CD4-positive, alpha-beta T cell treated with Interleukin-21 for 1 hour (primary cell): Measurements from ENCODE around the gene TMEM167A.
A peak's percentile ranks its signal among the peaks of the same experiment; 100 is the strongest.

Experiments
- DNase-seq: peaks from one replicate; pipeline ENCODE4 v3.0.0-alpha.2; 2020

Gene TMEM167A, protein sequence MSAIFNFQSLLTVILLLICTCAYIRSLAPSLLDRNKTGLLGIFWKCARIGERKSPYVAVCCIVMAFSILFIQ

DNA sequence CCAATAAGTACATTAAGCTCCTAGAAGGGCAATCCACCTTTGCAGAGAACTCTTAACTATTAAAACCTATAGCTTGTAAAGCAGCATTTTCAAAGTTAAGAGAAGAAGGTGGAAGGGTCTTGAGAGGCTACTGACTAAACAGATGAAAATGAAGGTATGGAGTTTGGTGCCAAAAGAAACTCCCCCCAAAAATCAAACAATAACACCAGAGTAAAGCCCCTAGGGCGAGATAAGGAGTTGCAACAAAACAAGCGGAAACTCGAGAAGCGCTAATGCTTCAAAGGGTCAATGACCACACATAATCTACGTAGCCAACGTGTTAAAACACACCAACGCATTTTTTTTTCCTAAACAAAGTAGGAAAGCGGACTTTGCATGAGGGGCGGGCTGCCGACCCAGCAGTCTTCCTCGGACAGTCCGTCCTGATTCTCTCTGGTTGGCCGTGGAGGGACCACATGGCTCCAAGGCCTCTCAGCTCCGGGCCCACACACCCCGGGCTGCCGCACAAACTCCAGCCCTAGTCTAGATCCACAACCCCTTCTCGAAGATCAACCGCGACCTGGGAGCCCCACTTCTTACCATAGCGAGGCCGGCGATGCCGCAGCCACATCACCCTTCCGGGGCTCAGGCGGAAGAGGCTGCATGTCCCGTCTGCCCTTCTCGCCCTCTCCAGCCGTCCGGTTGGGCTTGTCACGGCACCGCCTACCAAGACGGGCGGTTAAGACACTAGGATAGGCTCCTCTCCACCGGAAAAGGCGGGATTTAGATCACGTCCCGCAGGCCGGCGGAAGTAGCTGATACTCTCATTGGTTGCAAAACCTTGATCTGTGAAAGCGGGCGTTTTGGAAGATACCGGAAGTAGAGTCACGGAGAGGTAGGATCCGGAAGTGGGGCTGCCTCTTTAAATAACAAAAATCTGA, at the start of gene TMEM167A, which contains the start of gene XRCC4:
Gene TMEM167A, minus strand, starts transcription at position 653 of the 920 bp plus-strand sequence. Its CDS starts 71 bp downstream, at position 582.
Gene XRCC4, plus strand, starts transcription at position 806 of the 920 bp plus-strand sequence. CDS start 27,373 bp downstream, outside the sequence.
- DNase-seq = peak; percentile 96

DNA sequence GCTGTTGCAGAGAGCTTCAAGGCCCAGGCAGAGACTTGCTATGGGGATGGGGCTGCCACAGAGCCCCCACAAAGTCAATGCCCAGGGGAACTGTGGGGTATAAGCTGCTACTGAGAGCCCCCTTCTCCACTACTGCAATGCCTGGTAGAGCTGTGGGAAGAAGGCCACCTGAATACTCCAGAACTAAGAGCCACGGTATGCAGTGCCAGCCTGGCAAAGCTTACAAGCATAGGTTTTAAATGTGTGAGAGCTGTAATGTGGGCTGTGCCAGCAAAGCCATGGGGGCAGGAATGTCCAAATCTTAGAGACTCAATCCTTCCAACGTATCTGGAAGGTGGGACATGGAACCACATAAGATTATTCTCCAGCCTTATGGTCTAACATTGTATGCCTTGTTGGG, 49.3 kb upstream of the TMEM167A start:
- no peak for DNase-seq

DNA sequence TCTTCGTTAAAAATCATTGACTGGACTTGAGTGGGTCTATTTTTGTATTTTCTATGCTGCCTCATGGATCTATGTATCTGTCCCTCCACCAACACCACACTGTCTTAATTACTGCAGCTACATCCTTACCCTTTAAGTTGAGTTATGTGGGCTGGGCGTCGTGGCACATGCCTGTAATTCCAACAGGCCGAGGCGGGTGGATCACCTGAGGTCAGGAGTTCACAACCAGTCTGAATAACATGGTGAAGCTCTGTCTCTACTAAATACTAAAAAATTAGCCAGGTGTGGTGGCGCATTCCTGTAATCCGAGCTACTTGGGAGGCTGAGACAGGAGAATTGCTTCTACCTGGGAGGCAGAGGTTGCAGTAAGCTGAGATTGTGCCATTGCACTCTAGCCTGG, 48.4 kb upstream of the TMEM167A start:
- no peak for DNase-seq

DNA sequence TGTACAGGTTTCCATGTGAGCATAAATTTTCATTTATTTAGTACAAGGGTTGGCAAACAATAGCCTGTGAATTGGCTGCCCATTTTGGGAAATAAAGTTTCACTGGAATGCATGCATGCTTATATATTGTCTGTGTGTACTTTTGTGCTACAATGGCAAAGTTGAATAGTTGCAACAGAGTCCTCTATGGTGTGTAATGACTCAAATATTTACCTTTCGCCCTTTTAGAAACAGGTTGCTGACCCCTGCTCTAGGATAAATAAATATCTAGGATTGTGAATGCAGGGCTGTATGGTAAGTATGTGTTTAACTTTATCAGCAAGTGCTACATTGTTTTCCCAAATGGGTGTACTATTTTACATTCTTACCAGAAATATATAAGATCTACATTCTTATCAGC, 47.4 kb upstream of the TMEM167A start:
- DNase-seq = no peak

DNA sequence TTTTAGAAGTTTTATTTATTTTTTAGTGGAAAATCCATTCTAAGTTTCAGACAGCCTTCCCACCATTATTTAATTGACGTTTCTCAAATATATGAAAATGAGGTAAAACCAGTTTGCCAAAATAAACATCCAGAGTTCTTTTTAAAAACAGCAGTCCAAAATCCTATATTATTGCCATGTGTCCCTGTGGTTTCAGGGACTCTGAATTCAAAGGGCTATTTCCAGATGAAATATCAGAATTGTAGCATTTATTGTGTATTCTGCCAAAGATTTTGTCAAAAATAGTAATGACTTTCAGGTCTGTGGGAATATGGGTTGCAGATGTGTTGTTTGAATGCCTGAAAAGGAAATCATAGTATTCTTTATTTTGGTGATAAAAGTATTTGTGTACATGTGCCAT, 41.8 kb upstream of the TMEM167A start:
- DNase-seq = no peak

DNA sequence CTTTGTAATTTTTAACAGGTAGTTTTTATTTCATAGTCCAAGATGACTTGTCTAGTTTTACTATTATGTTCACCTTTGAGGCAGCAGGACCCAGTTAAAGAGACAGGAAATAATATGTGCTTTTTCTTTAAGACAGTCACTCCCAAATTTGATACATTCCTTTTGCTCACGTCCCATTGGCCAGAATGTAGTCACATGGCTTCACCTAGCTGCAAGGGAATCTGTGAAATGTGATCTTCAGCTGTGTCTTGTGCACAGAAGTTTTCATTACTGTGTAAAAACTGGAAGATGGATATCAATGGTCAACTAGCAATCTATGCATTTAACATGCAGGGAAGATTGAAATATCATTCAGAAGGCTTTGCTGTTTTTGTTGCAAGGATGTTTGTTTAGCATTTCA, 41.3 kb upstream of the TMEM167A start:
- no peak for DNase-seq

DNA sequence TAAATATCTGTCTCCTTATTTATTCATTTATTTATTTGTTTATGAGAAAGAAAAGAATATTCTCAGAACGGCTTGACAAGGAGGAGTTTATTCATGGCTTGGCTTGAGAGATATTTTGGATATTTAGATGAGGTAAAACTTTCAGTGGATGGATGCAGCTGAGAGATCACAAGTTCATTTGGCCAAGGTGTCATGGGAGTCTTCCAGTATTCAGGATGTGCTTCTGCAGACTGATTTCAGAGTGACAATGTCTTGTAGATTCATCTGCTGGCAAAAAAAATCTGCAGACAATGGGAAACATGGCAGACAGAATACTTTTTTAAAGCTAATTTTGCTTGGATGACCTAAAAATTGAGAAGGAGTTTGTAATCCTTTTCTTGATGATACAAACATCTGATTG, 38.6 kb upstream of the TMEM167A start:
- no peak for DNase-seq

DNA sequence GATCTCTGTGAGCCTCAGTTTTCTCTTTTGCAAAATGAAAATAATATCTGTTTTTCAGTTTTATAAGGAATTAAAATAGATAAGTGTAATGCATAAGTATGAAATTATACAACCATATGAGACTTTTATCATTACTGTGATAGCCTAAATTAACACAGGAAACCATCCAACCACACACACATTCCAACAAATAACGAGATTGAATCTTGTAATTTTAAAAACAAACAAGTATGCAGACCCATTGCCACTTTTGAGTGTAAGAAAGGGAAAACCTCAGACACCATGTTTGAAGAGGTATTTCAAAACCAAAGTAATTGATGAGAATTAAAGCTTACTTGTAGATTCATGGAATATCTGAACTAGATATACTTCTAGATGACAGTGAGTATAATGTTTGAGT, 32.2 kb upstream of the TMEM167A start:
- DNase-seq = no peak

DNA sequence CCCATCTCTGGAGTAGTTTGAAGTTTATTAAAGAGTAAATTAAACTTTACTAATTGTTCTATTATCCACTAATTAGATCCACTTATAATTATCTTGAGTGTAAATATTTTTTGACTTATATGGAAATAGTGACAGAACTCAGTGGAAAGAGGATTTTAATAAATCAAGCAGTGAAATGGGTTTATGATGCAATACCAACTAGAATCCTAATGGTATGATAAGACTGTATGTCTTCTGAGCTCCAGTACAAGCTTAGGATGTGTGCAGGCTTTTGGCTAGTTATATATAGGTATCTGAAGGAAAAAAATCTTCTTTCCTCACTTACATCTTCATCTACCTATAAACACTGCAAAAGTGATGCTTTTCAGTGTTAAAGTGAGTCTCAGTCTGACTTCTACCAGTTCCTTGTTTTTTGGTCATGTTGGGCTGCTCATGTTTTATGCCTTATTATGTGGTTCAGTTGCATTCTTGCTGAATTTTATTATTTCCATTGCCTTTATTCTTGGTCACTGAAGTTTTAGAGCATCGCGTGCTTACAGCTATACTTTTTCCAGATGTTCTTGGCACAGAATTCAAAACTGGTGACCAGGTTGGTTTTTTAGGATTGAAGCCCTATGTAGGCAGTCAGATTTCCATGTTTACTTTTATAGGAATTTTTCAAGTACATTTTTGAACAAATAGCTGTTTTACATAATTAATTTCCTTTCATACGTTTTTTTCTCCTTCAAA, 30.7 kb upstream of the TMEM167A start:
- DNase-seq = no peak

DNA sequence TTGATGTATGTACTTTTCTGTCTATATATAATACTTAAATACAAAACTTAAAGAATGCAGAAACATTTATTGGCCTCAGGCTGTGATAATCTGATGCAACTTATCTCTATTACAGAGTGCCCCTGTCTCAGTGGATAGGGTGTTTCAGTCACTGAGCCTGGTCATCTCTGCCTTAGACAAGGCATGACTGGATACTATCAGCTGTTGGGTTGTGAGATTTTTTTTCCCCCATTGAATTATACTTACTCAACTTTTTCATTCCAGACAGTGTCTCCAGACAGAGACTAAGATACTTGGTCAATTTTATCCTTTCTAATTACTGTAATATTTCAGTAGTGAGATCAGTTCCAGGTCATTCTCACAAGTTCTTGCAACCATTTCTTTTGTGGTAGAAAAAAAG, 26.8 kb upstream of the TMEM167A start:
- no peak for DNase-seq

DNA sequence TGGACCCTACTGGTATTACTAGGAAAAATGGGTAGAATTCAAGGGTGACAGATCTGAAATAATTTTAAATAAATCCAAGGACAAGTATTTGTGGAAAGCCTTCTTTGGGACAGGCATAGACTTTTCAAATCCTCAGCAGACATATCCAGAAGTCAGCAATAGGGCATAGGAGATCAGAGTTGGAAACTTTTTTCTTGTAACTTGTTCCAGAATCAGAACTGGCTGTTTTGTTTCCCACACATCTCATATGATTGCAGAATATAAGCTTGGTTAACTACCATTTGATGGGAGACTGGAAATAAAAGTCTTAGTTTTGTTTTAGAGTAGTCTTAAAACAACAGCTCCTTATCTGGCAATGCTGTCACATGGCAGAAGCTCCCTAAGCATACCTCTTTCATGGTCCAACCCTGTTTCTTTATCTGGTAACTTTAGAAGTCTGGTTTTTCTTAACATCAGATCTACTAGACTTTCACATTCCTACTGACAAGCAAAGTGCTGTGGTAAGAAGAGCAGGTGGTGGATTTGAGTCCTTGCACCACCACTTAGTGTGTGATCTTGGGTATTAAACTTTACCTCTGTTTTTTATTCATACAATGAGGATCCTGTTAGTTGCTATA, 25.3 kb upstream of the TMEM167A start:
- DNase-seq = no peak

DNA sequence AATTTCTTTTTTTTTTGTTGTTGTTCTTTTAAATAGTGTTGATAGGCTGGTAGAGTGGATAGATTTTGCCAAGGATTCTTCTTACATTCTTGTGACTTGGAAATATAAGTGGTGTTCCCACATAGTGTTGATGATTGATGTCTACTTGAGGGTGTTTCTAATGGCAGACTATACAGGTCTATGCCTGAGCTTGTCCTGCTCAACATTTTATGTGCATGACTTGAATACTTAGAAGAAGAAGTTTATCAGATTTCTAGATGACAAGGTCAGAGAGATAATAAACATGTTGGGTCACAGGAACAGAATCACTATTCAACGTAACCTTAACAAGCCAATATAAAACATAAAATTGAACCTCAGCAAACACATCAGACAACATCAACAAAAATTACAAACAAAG, 24.3 kb upstream of the TMEM167A start:
- DNase-seq = no peak

DNA sequence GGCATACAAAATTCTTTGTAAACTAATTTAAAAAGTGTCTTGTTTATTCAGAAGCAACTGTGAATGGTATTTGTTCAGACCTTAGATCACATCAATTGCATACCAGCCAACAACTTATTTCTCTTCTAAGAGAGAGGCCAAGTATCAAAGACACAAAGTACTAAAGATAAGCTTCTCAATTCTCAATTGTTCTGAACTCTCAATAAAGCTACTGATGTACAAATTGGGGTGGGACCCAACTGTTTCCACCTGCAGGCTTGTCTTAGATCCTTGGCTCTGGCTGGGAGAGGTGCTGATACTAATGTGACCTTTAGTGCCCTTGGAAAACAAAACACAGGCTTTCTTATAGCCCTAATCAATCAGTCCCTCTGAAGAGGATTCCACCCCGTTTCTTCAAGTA, 22.3 kb upstream of the TMEM167A start:
- no peak for DNase-seq

DNA sequence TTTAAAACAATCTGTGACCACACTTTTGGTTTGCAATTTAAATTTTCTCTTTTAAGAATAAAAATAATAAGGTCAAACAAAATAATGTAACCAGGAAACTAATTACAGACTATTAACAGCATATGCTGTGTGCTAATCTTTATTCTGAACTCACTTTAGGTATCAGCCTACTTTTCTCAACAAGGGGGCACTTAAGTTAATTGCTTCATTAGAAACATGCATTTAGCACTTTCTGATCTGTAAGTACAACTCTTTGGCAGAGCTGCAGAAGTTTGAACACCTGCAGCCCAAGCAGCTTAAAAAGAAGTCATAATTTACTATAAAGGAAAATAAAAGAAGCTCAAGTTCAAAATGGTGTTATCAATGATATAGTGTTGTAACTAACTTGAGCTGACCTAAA, 21.8 kb upstream of the TMEM167A start:
- DNase-seq = no peak

DNA sequence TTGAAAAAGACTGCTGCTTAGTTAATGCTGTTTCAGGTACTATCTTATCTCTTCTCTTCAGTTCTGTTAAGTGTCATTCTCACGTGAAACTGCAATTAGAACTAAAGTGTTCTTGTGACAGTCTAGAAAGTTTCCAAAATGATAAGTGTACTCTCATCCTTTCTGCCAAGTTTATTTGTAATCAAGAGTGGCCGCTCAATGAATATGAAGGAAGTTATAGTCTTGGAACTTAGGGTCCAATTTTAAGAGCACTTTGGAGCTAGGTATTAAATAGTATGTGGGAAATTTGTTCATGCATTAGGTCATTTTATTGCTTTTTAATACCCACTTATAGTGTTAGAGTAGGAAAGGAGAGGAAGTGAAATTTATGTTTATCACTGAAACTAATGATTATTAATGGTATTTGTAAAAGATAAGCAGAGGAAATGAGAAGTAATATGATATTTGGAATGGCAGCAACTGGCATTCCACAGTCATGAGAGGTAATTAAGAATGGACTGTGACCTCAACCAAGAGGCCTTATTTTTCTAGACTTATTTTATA, 20.6 kb upstream of the TMEM167A start:
- DNase-seq = no peak

DNA sequence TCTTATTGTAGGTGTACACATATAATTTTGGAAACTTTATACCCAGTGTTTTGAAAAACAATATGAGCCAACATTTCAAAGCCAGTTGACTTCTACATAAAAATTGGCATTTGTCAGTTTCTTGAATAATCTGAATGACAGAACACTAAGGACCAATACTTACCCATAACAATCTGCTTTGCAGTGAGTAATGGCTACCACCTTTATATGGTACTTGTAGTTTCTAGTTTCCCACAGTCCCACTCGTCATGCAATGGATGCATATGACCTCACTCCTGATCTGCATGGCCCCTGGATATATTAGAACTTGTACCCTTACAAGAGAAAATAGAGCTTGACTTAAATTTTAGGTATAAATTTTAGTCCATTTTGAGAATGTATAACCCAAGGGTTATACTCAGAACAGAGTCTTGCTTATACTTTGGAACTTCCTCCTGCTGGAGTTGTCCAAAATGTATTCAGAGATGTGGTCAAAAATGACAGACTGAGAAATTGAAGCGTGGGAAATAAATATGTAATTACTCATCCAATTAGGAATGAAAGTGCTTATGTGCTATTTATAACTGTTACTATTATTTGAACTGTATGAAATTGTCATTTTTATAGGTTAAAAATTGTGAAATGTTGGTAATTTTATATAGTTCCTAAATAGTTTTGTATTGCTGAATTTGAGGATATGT, 19.6 kb upstream of the TMEM167A start:
- DNase-seq = no peak

DNA sequence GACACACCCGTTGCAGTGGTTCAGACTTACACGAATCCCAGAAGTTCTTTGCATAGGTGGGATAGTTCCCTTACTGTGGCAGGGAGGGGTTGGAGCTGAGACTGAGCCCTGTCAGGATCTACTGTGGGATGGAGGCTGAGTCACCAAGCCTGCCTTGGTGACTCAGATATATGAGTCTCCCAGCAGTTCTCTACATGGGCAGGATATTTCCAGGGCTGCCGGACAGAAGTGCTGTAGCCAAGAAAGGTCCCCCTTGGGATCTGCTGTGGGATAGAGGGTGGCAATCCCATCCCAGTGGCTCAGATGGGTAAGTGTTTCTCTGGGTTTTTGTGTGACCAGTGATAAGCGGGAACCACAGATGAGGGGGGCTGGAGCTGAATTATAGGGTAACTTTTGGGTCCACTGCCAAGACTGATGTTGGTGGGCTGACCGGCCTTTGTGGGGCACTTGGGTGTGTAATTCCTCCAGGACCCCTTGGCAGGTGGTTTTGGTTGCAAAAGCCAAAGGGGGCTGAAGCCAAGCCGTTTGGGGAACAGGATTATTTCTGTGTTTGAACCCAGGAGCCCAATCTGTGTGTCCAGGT, 18.9 kb upstream of the TMEM167A start:
- DNase-seq = no peak

DNA sequence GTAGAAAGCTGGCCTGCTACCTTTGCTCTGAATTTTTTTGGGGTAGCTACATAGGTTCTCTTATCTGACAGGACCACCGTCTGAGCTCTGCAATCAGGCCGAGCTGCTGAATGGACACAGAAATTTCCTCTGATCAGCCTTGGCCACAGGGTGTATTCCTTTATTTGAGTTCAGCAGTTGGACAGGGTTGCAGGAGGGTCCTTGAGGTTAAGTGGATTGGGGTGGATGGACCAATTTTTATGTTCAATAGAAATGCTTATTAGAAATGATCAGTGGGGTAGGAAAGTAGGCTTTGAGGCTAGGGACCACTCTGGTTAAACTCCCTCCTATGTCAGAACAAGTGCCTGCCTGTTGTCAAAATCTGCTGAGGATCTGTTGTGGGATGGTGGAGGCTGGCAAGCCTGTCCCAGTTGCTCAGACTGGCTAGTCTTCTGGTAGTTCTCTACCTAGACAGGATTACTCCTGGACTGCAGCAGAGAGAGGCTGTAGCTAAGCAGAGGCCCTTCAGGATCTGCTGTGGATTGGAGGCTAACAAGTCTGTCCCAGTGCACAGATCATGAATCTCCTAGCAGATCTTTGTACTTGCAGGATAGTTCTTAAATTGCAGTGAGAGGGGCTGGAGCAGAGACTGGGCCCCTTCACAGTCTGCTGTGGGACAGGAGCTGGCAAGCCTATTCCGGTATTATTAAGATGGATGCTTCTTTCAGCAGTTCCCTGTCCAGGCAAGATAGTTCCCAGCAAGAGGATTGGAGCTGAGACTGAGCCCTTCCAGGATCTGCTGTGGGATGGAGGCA, 18.2 kb upstream of the TMEM167A start:
- no peak for DNase-seq

DNA sequence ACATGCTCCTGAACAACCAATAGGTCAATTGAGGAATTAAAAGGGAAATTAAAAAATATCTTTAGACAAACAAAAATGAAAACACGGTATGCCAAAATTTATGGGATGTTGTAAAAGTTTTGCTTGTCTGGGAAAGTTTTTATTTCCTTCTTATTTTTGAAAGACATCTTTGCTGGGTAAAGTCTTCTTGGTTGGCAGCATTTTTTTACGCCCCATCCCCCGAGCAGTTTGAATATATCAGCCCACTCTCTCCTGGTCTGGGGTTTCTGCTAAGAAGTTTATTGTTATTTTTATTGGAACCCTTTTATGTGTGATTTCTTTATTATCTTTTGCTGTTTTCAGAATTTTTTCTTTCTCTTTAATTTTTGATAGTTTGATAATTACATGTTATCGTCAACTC, 16.5 kb upstream of the TMEM167A start:
- DNase-seq = no peak

DNA sequence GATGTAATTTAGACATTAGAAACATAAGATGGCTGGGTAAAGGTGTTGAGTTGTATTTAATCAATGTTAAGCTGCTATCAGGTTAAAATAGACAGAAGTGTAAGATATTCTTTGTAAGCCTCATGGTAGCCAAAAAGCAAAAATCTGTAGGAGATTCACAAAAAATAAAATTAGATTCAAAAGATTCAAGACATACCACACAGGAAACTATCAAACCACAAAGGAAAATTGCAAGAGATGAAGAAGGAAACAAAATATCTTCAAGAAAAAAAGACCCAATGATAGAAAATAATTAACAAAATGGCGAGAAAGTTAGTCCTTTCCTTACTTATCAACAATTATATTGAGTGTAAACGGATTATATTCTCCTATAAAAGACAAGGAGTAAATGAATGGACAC, 15.4 kb upstream of the TMEM167A start:
- no peak for DNase-seq

DNA sequence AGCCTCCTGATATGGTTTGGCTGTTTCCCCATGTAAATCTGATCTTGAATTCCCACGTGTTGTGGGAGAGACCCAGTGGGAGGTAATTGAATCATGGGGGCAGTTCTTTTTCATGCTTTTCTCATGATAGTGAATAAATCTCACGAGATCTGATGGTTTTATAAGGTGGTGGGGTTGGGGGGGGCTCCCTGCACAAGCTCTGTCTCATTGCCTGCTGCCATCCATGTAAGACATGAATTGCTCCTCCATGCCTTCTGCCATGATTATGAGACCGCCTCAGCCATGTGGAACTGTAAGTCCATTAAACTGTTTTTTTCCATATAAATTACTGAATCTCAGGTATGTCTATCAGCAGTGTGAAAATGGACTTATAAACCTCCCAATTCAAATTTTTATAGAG, 13.0 kb upstream of the TMEM167A start:
- no peak for DNase-seq
